Effector memory CD4-positive, alpha-beta T cell (primary cell): ENCODE measurements around the gene ABLIM2.

Experiments used
- DNase-seq, 3 donors: peaks; one replicate each; pipeline ENCODE4 v3.0.0-alpha.2; 2020
- H3K27ac ChIP-seq: 2 replicates; pipeline ENCODE4 v1.7.0; 2013; ENCODE audit warnings: mild to moderate bottlenecking, low read length, moderate library complexity; ENCODE audit not compliant: insufficient read depth, poor library complexity, severe bottlenecking
- H3K27me3 ChIP-seq: replicated peaks from 2 replicates; pipeline ENCODE4 v1.7.0; 2013; ENCODE audit warnings: mild to moderate bottlenecking, low read length; ENCODE audit not compliant: insufficient read depth, control insufficient read depth, poor library complexity, severe bottlenecking
- H3K36me3 ChIP-seq: 2 replicates; pipeline ENCODE4 v1.7.0; 2013; ENCODE audit warnings: mild to moderate bottlenecking, low read length, moderate library complexity; ENCODE audit not compliant: control insufficient read depth, insufficient read depth
- H3K4me1 ChIP-seq: 2 replicates; pipeline ENCODE4 v1.7.0; 2013; ENCODE audit warnings: low read length, mild to moderate bottlenecking; ENCODE audit not compliant: control insufficient read depth, insufficient read depth, poor library complexity, severe bottlenecking
- H3K4me3 ChIP-seq: 2 replicates; pipeline ENCODE4 v1.7.0; 2013; ENCODE audit warnings: low read length, low read depth, mild to moderate bottlenecking; ENCODE audit not compliant: insufficient read depth, poor library complexity, severe bottlenecking
- H3K9me3 ChIP-seq: 2 replicates; pipeline ENCODE4 v1.7.0; 2013; ENCODE audit warnings: mild to moderate bottlenecking, low read length, moderate library complexity; ENCODE audit not compliant: control insufficient read depth
- total RNA-seq, 3 donors: gene quantifications; one replicate each; lab custom pipeline; 2026; lab: John Stamatoyannopoulos, UW

Gene ABLIM2
- total RNA-seq: 3.1 to 6.0 (median 4.3) reads per million in 3 donors

DNA sequence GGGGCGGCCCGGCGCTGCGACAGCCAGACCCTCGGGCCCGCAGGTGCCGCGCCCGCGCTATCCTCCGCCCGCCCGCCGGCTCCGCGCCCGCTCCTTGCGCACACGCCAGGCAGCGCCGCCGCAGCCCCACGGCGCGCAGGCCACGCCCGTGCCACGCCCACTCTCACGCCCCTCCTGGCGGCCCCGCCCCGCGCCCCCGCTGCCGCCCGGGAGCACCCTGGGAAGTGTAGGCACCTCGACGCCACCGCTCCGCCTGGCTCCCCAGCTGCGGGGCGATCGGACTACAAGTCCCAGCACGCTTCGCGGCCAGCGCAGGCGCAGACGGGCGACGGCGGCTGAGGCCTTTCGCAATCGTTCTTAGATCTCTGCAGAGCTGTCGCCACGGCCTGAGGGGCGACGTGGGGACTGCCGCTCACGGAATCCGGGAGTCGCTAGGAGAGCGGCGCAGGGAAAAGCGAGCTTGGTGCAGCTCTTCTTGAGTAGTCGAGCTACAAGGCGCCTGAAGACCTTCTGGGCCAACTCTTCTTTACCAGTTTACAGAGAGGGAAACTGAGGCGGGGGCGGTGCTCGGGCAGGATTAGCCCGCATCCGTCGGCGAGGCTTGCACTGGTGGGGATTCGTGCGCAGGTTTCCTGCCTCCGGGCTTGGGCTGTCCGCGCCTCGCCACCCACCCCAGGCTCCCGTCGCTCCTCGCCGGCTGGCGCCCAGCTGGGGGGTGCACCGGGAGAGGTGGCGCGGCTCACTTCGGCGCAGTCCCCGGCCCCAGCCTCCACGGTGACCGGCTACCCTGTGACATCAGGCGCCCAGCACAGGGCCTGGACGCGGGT is at the start of gene ABLIM2:
TSS of gene ABLIM2 (minus strand) at position 104 of the 827 bp plus-strand sequence. CDS start 124 bp downstream, outside the sequence.
- Histone ChIP-seq H3K4me1 (peaks cover 15% of the 10 kb centered on the region), H3K27me3 (no peaks in the 10 kb centered on the region), H3K36me3 (no peaks in the 10 kb centered on the region), H3K4me3 (peak within 1 kb of the TSS; percentile 91), H3K27ac (peak within 1 kb of the TSS; percentile 57), H3K9me3 (no peaks in the 10 kb centered on the region)
- peak; percentile 98 for DNase-seq

DNA sequence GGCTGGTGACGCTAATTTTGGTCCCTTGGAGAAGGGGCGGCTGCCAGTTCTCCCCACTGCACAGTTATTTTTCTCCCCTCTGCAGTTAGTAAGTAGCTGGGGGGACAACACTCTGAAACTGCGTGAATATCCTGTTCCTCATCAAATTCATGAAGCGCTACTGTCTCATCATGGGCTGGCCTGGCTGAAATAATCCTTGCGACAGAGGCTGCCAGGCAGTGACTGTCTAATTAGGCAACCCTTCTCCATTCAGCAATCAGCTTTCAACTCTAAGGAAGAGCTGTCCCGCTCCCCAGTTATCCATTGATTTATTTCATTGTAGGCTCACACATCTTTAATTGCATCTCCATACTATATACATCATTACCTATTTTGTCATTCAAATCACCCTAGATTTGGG is 48.7 kb upstream of the ABLIM2 start:
- peaks cover 4% of the 10 kb centered on the region for H3K4me1 ChIP-seq
- peaks cover 10% of the 10 kb centered on the region for H3K36me3 ChIP-seq

GRCh38 chr4:8205749-8206611 is 47.4 kb upstream of the ABLIM2 start:
- peaks cover 17% of the 10 kb centered on the region for H3K4me1 ChIP-seq
- no peak for DNase-seq

More for the DNA sequence above, 48.7 kb upstream of the ABLIM2 start:
- Histone ChIP-seq H3K27ac (no peak overlapping the region), H3K4me3 (no peak overlapping the region), H3K27me3 (no peaks in the 10 kb centered on the region), H3K9me3 (no peaks in the 10 kb centered on the region)
- no peak for DNase-seq

GRCh38 chr4:8205241-8205707 is 46.7 kb upstream of the ABLIM2 start:
- H3K27me3 ChIP-seq: no peaks in the 10 kb centered on the region
- H3K4me1 ChIP-seq: peaks cover 24% of the 10 kb centered on the region
- H3K36me3 ChIP-seq: peaks cover 10% of the 10 kb centered on the region
- H3K4me3 ChIP-seq: no peak overlapping the region
- DNase-seq: no peak
- no peak overlapping the region for H3K27ac ChIP-seq
- H3K9me3 ChIP-seq: no peaks in the 10 kb centered on the region

More at GRCh38 chr4:8205749-8206611, 47.4 kb upstream of the ABLIM2 start:
- H3K27me3 ChIP-seq: no peaks in the 10 kb centered on the region
- H3K9me3 ChIP-seq: no peaks in the 10 kb centered on the region
- no peak overlapping the region for H3K4me3 ChIP-seq
- no peak overlapping the region for H3K27ac ChIP-seq
- H3K36me3 ChIP-seq: peaks cover 10% of the 10 kb centered on the region

GRCh38 chr4:8204576-8205227 is 46.1 kb upstream of the ABLIM2 start:
- H3K4me1 ChIP-seq: peaks cover 30% of the 10 kb centered on the region
- H3K27me3 ChIP-seq: no peaks in the 10 kb centered on the region
- H3K9me3 ChIP-seq: no peaks in the 10 kb centered on the region
- peaks cover 10% of the 10 kb centered on the region for H3K36me3 ChIP-seq
- H3K4me3 ChIP-seq: no peak overlapping the region
- no peak for DNase-seq
- no peak overlapping the region for H3K27ac ChIP-seq

GRCh38 chr4:8203817-8204216 is 45.2 kb upstream of the ABLIM2 start:
- no peak for DNase-seq
- Histone ChIP-seq H3K27me3 (no peaks in the 10 kb centered on the region), H3K36me3 (peaks cover 8% of the 10 kb centered on the region), H3K9me3 (no peaks in the 10 kb centered on the region), H3K4me3 (no peak overlapping the region), H3K4me1 (peaks cover 38% of the 10 kb centered on the region), H3K27ac (no peak overlapping the region)

DNA sequence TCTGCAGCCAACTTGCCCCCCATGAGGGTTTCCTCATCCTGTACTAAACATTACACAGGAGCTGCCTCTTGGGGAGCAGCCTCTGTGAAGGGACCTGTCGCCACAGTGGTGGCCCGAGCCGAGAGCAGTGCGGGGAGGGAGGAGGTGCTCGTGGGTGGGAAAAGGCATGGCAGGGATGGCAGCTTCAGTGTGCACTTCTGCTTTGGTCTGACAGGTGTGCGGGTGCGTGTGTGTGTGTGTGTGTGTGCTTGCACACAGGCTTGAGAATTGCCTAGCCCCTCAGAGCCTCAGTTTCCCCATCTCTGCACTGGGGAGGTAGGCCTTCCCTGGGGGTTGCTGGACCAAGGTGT is 44.4 kb upstream of the ABLIM2 start:
- H3K4me3 ChIP-seq: no peak overlapping the region
- H3K27me3 ChIP-seq: no peaks in the 10 kb centered on the region
- peaks cover 44% of the 10 kb centered on the region for H3K4me1 ChIP-seq
- H3K36me3 ChIP-seq: peaks cover 2% of the 10 kb centered on the region
- no peak overlapping the region for H3K27ac ChIP-seq
- no peak for DNase-seq
- H3K9me3 ChIP-seq: no peaks in the 10 kb centered on the region

- H3K27me3 ChIP-seq: no peaks in the 10 kb centered on the region
- H3K9me3 ChIP-seq: no peaks in the 10 kb centered on the region
- H3K27ac ChIP-seq: no peak overlapping the region
- H3K36me3 ChIP-seq: no peaks in the 10 kb centered on the region
- peaks cover 44% of the 10 kb centered on the region for H3K4me1 ChIP-seq
- no peak for DNase-seq
- H3K4me3 ChIP-seq: peak overlapping the region; percentile 86
These were observed 43.8 kb upstream of the ABLIM2 start for GRCh38 chr4:8202108-8203051.

- Histone ChIP-seq H3K27me3 (no peaks in the 10 kb centered on the region), H3K36me3 (no peaks in the 10 kb centered on the region), H3K9me3 (no peaks in the 10 kb centered on the region), H3K27ac (peak overlapping the region; percentile 85), H3K4me3 (peak overlapping the region; percentile 86), H3K4me1 (peaks cover 44% of the 10 kb centered on the region)
- peak in 2 of 3 donors; percentile 11 to 21 for DNase-seq
These were observed 42.7 kb upstream of the ABLIM2 start for GRCh38 chr4:8201321-8201781.
